HepG2 (cell line): ENCODE data around the gene OBSL1. TPM values are rescaled to one million over a fixed set of nuclear protein-coding genes. Genes with fewer than 3 reads are reported as not detected.
A peak's percentile ranks its signal among the peaks of the same experiment; 100 is the strongest.

Experiments
- FOXJ3 ChIP-seq: sonication (generic); formaldehyde crosslinking; IDR thresholded peaks from 2 replicates; pipeline ENCODE4 v1.4.0; 2020; ENCODE audit warnings: missing genetic modification reagents, mild to moderate bottlenecking, borderline replicate concordance
- POLR2AphosphoS5 ChIP-seq: IDR thresholded peaks from 2 replicates; pipeline ENCODE4 v1.6.1; 2012; ENCODE audit warnings: low read depth, low read length
- SSRP1 ChIP-seq: IDR thresholded peaks from 2 replicates; pipeline ENCODE4 v1.6.1; 2016; ENCODE audit warnings: control low read depth
- TP53 ChIP-seq: sonication (generic); formaldehyde crosslinking; conservative IDR thresholded peaks from 2 replicates; pipeline ENCODE4 v1.4.0; 2020; ENCODE audit warnings: missing genetic modification reagents
- ZNF251 ChIP-seq: sonication (generic); formaldehyde crosslinking; IDR thresholded peaks from 2 replicates; pipeline ENCODE4 v1.9.0; 2021; ENCODE audit warnings: mild to moderate bottlenecking, missing genetic modification reagents
- polyA plus RNA-seq, 8 experiments: library from polyadenylated mRNA; depleted of rRNA in 3 of 8; stranded (reverse) in 7 of 8; unstranded in 1 of 8; fragments of >200 nt; fragmentation: Illumina TruSeq in 4 of 8; extraction: Trizol in 4 of 8; gene quantifications; 2 replicates each; pipeline versions ENCODE4 v1.2.1 to v1.2.3, GENCODE V29; 2011 to 2016; ENCODE audit warnings: low read depth in 4 of 8, missing spikeins in 1 of 8, mixed read lengths in 1 of 8; ENCODE audit not compliant: insufficient read depth in 1 of 8
- total RNA-seq, 5 experiments: library from RNA; depleted of rRNA; stranded (reverse); fragments of >200 nt; fragmentation: Illumina TruSeq; extraction: Trizol; gene quantifications; 2 replicates each; pipeline ENCODE4 v1.2.3, GENCODE V29; 2016; ENCODE audit warnings: low read depth in 1 of 5
- TF ChIP-seq, protein P1 (sequence below), 2 experiments: sonication (generic) in 1 of 2; formaldehyde crosslinking in 1 of 2; IDR thresholded peaks; 2 replicates each; pipeline versions ENCODE4 v1.4.0 to v1.6.1; 2018 to 2020; ENCODE audit warnings: missing genetic modification reagents in 2 of 2, borderline replicate concordance in 1 of 2, low read depth in 1 of 2, mild to moderate bottlenecking in 1 of 2, missing biosample characterization in 1 of 2
- TF ChIP-seq, protein P2 (sequence below): IDR thresholded peaks from 2 replicates; pipeline ENCODE4 v1.6.1; 2016; ENCODE audit warnings: low read depth, borderline replicate concordance
- TF ChIP-seq, protein P3 (sequence below): sonication (generic); formaldehyde crosslinking; IDR thresholded peaks from 2 replicates; pipeline ENCODE4 v1.4.0; 2020; ENCODE audit warnings: low read depth, missing genetic modification reagents
- TF ChIP-seq, protein P4 (sequence below): fragments of 450-650 bp; IDR thresholded peaks from 2 replicates; pipeline ENCODE4 v1.6.1; 2017; ENCODE audit warnings: mild to moderate bottlenecking
- TF ChIP-seq, protein P5 (sequence below): sonication (generic); formaldehyde crosslinking; IDR thresholded peaks from 2 replicates; pipeline ENCODE4 v1.5.0; 2020; ENCODE audit warnings: mild to moderate bottlenecking, missing genetic modification reagents, moderate library complexity
- TF ChIP-seq, protein P6 (sequence below): sonication (generic); formaldehyde crosslinking; IDR thresholded peaks from 2 replicates; pipeline ENCODE4 v1.4.0; 2020; ENCODE audit warnings: mild to moderate bottlenecking, missing genetic modification reagents

Gene OBSL1
- total and polyA plus RNA-seq, 2 of the 13 experiments (the other 11 are each of a cell fraction or from before 2014, with no cell fraction given), result 86.7 to 218 TPM

DNA sequence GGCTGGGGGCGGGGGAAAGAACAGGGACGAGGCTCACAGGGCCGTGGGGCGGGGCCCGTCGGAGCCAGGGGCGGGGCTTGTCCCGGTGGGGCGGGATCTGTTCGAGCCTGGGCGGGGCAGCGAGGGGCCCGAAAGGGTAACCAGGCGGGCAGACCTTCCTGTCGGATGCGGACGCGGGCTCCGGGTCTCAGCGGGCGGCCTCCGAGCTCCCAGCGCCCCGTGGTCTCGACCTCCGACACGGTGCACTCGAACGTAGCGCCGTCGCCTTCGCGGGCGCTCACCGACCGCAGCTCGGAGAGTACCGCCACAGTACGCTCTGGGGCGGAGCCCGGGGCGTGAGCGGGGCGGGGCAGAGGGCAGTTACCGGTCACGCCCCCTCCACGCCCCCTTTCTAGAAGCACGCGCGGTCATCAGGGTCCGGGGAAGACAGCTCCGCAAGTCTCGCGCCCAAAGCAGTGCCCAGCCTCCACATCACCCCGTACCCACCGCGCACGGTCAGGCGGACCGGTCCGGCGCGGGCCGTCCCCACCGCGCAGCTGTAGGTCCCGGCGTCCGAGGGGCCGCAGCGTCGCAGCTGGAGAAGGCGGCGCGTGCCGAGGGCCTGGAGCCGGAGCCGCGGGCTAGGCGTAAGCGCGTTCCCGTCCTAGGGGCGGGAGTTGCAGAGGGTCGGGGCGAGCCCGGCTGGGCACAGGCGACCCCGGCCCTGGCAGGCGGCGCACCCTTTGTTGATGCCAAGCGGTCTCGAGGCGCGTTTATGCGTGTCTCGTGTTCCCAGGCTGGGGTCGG lies 18.8 kb downstream of the OBSL1 start (continued):
- TF ChIP-seq TP53 (CRISPR knock-in tag), result no peak; the same call in 1 of the 2 replicates
- TF ChIP-seq, protein P1, sequence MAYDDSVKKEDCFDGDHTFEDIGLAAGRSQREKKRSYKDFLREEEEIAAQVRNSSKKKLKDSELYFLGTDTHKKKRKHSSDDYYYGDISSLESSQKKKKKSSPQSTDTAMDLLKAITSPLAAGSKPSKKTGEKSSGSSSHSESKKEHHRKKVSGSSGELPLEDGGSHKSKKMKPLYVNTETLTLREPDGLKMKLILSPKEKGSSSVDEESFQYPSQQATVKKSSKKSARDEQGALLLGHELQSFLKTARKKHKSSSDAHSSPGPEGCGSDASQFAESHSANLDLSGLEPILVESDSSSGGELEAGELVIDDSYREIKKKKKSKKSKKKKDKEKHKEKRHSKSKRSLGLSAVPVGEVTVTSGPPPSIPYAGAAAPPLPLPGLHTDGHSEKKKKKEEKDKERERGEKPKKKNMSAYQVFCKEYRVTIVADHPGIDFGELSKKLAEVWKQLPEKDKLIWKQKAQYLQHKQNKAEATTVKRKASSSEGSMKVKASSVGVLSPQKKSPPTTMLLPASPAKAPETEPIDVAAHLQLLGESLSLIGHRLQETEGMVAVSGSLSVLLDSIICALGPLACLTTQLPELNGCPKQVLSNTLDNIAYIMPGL (CRISPR knock-in tag; IDR thresholded peaks at IDR 0.05; ENCODE audit: borderline replicate concordance in 1 of 2, low read depth in 1 of 2), result peak in 1 of 2 experiments; percentile 48; a peak in 3 of 4 replicates
- no peak for TF ChIP-seq ZNF251 (CRISPR knock-in tag)
- TF ChIP-seq, protein P2, sequence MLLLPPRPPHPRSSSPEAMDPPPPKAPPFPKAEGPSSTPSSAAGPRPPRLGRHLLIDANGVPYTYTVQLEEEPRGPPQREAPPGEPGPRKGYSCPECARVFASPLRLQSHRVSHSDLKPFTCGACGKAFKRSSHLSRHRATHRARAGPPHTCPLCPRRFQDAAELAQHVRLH (CRISPR knock-in tag), result peak; percentile 82; the same call in 1 of the 2 replicates
- TF ChIP-seq, protein P3, sequence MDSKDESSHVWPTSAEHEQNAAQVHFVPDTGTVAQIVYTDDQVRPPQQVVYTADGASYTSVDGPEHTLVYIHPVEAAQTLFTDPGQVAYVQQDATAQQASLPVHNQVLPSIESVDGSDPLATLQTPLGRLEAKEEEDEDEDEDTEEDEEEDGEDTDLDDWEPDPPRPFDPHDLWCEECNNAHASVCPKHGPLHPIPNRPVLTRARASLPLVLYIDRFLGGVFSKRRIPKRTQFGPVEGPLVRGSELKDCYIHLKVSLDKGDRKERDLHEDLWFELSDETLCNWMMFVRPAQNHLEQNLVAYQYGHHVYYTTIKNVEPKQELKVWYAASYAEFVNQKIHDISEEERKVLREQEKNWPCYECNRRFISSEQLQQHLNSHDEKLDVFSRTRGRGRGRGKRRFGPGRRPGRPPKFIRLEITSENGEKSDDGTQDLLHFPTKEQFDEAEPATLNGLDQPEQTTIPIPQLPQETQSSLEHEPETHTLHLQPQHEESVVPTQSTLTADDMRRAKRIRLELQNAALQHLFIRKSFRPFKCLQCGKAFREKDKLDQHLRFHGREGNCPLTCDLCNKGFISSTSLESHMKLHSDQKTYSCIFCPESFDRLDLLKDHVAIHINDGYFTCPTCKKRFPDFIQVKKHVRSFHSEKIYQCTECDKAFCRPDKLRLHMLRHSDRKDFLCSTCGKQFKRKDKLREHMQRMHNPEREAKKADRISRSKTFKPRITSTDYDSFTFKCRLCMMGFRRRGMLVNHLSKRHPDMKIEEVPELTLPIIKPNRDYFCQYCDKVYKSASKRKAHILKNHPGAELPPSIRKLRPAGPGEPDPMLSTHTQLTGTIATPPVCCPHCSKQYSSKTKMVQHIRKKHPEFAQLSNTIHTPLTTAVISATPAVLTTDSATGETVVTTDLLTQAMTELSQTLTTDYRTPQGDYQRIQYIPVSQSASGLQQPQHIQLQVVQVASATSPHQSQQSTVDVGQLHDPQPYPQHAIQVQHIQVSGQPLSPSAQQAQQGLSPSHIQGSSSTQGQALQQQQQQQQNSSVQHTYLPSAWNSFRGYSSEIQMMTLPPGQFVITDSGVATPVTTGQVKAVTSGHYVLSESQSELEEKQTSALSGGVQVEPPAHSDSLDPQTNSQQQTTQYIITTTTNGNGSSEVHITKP, result no peak
- no peak for TF ChIP-seq FOXJ3 (CRISPR knock-in tag)
- peak; percentile 50 for TF ChIP-seq POLR2AphosphoS5
- TF ChIP-seq, protein P4, sequence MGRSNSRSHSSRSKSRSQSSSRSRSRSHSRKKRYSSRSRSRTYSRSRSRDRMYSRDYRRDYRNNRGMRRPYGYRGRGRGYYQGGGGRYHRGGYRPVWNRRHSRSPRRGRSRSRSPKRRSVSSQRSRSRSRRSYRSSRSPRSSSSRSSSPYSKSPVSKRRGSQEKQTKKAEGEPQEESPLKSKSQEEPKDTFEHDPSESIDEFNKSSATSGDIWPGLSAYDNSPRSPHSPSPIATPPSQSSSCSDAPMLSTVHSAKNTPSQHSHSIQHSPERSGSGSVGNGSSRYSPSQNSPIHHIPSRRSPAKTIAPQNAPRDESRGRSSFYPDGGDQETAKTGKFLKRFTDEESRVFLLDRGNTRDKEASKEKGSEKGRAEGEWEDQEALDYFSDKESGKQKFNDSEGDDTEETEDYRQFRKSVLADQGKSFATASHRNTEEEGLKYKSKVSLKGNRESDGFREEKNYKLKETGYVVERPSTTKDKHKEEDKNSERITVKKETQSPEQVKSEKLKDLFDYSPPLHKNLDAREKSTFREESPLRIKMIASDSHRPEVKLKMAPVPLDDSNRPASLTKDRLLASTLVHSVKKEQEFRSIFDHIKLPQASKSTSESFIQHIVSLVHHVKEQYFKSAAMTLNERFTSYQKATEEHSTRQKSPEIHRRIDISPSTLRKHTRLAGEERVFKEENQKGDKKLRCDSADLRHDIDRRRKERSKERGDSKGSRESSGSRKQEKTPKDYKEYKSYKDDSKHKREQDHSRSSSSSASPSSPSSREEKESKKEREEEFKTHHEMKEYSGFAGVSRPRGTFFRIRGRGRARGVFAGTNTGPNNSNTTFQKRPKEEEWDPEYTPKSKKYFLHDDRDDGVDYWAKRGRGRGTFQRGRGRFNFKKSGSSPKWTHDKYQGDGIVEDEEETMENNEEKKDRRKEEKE, result no peak
- TF ChIP-seq, protein P5, sequence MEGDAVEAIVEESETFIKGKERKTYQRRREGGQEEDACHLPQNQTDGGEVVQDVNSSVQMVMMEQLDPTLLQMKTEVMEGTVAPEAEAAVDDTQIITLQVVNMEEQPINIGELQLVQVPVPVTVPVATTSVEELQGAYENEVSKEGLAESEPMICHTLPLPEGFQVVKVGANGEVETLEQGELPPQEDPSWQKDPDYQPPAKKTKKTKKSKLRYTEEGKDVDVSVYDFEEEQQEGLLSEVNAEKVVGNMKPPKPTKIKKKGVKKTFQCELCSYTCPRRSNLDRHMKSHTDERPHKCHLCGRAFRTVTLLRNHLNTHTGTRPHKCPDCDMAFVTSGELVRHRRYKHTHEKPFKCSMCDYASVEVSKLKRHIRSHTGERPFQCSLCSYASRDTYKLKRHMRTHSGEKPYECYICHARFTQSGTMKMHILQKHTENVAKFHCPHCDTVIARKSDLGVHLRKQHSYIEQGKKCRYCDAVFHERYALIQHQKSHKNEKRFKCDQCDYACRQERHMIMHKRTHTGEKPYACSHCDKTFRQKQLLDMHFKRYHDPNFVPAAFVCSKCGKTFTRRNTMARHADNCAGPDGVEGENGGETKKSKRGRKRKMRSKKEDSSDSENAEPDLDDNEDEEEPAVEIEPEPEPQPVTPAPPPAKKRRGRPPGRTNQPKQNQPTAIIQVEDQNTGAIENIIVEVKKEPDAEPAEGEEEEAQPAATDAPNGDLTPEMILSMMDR, result no peak; the same call in 1 of the 2 replicates
- TF ChIP-seq SSRP1 (CRISPR knock-in tag), result no peak
- TF ChIP-seq, protein P6, sequence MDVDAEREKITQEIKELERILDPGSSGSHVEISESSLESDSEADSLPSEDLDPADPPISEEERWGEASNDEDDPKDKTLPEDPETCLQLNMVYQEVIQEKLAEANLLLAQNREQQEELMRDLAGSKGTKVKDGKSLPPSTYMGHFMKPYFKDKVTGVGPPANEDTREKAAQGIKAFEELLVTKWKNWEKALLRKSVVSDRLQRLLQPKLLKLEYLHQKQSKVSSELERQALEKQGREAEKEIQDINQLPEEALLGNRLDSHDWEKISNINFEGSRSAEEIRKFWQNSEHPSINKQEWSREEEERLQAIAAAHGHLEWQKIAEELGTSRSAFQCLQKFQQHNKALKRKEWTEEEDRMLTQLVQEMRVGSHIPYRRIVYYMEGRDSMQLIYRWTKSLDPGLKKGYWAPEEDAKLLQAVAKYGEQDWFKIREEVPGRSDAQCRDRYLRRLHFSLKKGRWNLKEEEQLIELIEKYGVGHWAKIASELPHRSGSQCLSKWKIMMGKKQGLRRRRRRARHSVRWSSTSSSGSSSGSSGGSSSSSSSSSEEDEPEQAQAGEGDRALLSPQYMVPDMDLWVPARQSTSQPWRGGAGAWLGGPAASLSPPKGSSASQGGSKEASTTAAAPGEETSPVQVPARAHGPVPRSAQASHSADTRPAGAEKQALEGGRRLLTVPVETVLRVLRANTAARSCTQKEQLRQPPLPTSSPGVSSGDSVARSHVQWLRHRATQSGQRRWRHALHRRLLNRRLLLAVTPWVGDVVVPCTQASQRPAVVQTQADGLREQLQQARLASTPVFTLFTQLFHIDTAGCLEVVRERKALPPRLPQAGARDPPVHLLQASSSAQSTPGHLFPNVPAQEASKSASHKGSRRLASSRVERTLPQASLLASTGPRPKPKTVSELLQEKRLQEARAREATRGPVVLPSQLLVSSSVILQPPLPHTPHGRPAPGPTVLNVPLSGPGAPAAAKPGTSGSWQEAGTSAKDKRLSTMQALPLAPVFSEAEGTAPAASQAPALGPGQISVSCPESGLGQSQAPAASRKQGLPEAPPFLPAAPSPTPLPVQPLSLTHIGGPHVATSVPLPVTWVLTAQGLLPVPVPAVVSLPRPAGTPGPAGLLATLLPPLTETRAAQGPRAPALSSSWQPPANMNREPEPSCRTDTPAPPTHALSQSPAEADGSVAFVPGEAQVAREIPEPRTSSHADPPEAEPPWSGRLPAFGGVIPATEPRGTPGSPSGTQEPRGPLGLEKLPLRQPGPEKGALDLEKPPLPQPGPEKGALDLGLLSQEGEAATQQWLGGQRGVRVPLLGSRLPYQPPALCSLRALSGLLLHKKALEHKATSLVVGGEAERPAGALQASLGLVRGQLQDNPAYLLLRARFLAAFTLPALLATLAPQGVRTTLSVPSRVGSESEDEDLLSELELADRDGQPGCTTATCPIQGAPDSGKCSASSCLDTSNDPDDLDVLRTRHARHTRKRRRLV, result peak; percentile 81; the same call in 1 of the 2 replicates
